Ascending aorta (tissue), 2 donors: ENCODE data around the gene LDHAL6A. TPM values are rescaled to one million over a fixed set of nuclear protein-coding genes. Genes with fewer than 3 reads are reported as not detected.

Source experiments
- DNase-seq, 2 donors: peaks; one replicate each; pipeline ENCODE4 v3.0.0-alpha.2; 2019; ENCODE audit warnings: low spot score in 2 of 2
- H3K27ac ChIP-seq, 2 donors: fragments of 200-600 bp; sonication (generic); one replicate each; pipeline ENCODE4 v1.5.1; 2016 to 2017; ENCODE audit warnings: mild to moderate bottlenecking in 1 of 2
- H3K27me3 ChIP-seq: fragments of 200-600 bp; sonication (generic); one replicate; pipeline ENCODE4 v1.5.1; 2017
- H3K36me3 ChIP-seq, 2 donors: fragments of 200-600 bp; sonication (generic); one replicate each; pipeline ENCODE4 v1.5.1; 2016
- H3K4me1 ChIP-seq, 2 donors: fragments of 200-600 bp; sonication (generic); one replicate each; pipeline ENCODE4 v1.5.1; 2016 to 2017; ENCODE audit warnings: mild to moderate bottlenecking in 1 of 2
- H3K4me3 ChIP-seq, 2 donors: fragments of 200-600 bp; sonication (generic); one replicate each; pipeline ENCODE4 v1.5.1; 2016 to 2017; ENCODE audit warnings: mild to moderate bottlenecking in 1 of 2
- H3K9me3 ChIP-seq, 2 donors: fragments of 200-600 bp; sonication (generic); one replicate each; pipeline ENCODE4 v1.5.1; 2016
- CTCF ChIP-seq, 3 experiments: fragments of 200-600 bp in 2 of 3; fragments of 450-650 bp in 1 of 3; sonication (generic) in 2 of 3; IDR thresholded peaks; one replicate each; pipeline ENCODE4 v1.5.1; 2016 to 2019; ENCODE audit warnings: antibody characterized with exemption in 3 of 3, mild to moderate bottlenecking in 1 of 3, moderate library complexity in 1 of 3
- intact Hi-C: fragments of 100-400 bp; cut with DNase I; formaldehyde crosslinking; loops from one replicate; pipeline ENCODE4 v1.15.1; 2023
- total RNA-seq: library from RNA; depleted of rRNA; stranded (reverse); fragments of >200 nt; gene quantifications from one replicate; pipeline ENCODE4 v1.1.0, GENCODE V29; 2016

The LDHAL6A gene
- total RNA-seq, 1 donor from 2014 or later = not detected

GRCh38 chr11:18468961-18469360 is 13.3 kb downstream of the LDHAL6A start:
- no peaks in the 10 kb centered on the region for H3K4me1 ChIP-seq
- intact Hi-C loops = no loop called here
- H3K36me3 ChIP-seq = no peaks in the 10 kb centered on the region
- H3K27me3 ChIP-seq = no peaks in the 10 kb centered on the region
- H3K4me3 ChIP-seq = no peak overlapping the region
- DNase-seq = no peak
- no peak overlapping the region for H3K27ac ChIP-seq
- no peaks in the 10 kb centered on the region for H3K9me3 ChIP-seq
- no peak for TF ChIP-seq CTCF (IDR thresholded peaks at IDR 0.05)

- intact Hi-C loops = no loop called here
These were observed 16.3 kb downstream of the LDHAL6A start for GRCh38 chr11:18471995-18472394.

GRCh38 chr11:18472587-18472986 is 16.9 kb downstream of the LDHAL6A start:
- TF ChIP-seq CTCF (IDR thresholded peaks at IDR 0.05) = no peak
- Histone ChIP-seq H3K36me3 (peaks cover 0 to 22% of the 10 kb centered on the region in 2 donors), H3K9me3 (no peaks in the 10 kb centered on the region), H3K27me3 (no peaks in the 10 kb centered on the region), H3K4me1 (no peaks in the 10 kb centered on the region), H3K4me3 (no peak overlapping the region), H3K27ac (no peak overlapping the region)
- DNase-seq = no peak
- intact Hi-C loops = no loop called here

More at GRCh38 chr11:18471995-18472394, 16.3 kb downstream of the LDHAL6A start:
- no peak overlapping the region for H3K4me3 ChIP-seq
- no peaks in the 10 kb centered on the region for H3K9me3 ChIP-seq
- no peaks in the 10 kb centered on the region for H3K4me1 ChIP-seq
- DNase-seq = no peak
- H3K27me3 ChIP-seq = no peaks in the 10 kb centered on the region
- H3K27ac ChIP-seq = no peak overlapping the region
- H3K36me3 ChIP-seq = peaks cover 0 to 16% of the 10 kb centered on the region in 2 donors
- TF ChIP-seq CTCF (IDR thresholded peaks at IDR 0.05) = no peak

- Histone ChIP-seq H3K36me3 (peaks cover 51 to 78% of the 10 kb centered on the region in 2 donors), H3K4me3 (no peak overlapping the region), H3K9me3 (no peaks in the 10 kb centered on the region), H3K27me3 (no peaks in the 10 kb centered on the region), H3K4me1 (no peaks in the 10 kb centered on the region), H3K27ac (no peak overlapping the region)
- DNase-seq = no peak
- intact Hi-C loops = no loop called here
- TF ChIP-seq CTCF (IDR thresholded peaks at IDR 0.05) = no peak
These were observed 23.4 kb downstream of the LDHAL6A start for GRCh38 chr11:18479063-18479462.

- no peaks in the 10 kb centered on the region for H3K27me3 ChIP-seq
- intact Hi-C loops = no loop called here
- H3K27ac ChIP-seq = no peak overlapping the region
- DNase-seq = no peak
- peaks cover 35 to 66% of the 10 kb centered on the region in 2 donors for H3K36me3 ChIP-seq
- TF ChIP-seq CTCF (IDR thresholded peaks at IDR 0.05) = no peak
- no peaks in the 10 kb centered on the region for H3K4me1 ChIP-seq
- no peaks in the 10 kb centered on the region for H3K9me3 ChIP-seq
- no peak overlapping the region for H3K4me3 ChIP-seq
These were observed 30.4 kb downstream of the LDHAL6A start for GRCh38 chr11:18485913-18486528.
